ENCODE data around the gene CCNY. TPM values are rescaled to one million over a fixed set of nuclear protein-coding genes. Genes with fewer than 3 reads are reported as not detected.

Gene CCNY
- total RNA-seq, 4 donors from 2014 or later: 22.4 to 35.1 (median 29.9) TPM

DNA sequence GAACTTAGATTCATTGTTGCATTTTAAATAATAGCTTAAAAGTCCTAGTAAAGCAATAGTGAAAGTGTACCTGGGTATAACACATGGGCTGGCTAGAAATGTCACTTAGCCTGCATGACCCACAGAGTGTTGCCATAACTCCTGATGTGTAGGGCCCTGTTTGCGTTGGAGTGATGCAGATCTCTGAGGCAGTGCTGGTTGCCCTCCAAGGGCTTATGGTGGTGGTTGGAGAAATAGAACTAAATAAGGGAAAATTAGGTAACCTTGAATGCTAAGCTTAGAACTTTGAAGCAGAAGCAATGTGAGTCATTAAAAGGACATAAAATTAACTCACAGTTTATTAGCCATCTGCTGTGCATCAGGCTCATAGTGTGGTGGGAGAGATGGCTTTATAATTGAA, 105.7 kb downstream of the CCNY start:
- TF ChIP-seq, protein P1, sequence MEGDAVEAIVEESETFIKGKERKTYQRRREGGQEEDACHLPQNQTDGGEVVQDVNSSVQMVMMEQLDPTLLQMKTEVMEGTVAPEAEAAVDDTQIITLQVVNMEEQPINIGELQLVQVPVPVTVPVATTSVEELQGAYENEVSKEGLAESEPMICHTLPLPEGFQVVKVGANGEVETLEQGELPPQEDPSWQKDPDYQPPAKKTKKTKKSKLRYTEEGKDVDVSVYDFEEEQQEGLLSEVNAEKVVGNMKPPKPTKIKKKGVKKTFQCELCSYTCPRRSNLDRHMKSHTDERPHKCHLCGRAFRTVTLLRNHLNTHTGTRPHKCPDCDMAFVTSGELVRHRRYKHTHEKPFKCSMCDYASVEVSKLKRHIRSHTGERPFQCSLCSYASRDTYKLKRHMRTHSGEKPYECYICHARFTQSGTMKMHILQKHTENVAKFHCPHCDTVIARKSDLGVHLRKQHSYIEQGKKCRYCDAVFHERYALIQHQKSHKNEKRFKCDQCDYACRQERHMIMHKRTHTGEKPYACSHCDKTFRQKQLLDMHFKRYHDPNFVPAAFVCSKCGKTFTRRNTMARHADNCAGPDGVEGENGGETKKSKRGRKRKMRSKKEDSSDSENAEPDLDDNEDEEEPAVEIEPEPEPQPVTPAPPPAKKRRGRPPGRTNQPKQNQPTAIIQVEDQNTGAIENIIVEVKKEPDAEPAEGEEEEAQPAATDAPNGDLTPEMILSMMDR (IDR thresholded peaks at IDR 0.05): no peak
- TF ChIP-seq EP300 (IDR thresholded peaks at IDR 0.05): no peak
- TF ChIP-seq POLR2AphosphoS5 (IDR thresholded peaks at IDR 0.05): no peak
- TF ChIP-seq POLR2A (IDR thresholded peaks at IDR 0.05): no peak
- WGBS: 94% methylated on average over 1 of the region's 1 CpG
- H3K27ac ChIP-seq: no peak overlapping the region
- no peak overlapping the region for H3K4me3 ChIP-seq
- H3K9me3 ChIP-seq: peaks cover 26% of the 10 kb centered on the region
- peaks cover 15% of the 10 kb centered on the region for H3K4me1 ChIP-seq
- no peaks in the 10 kb centered on the region for H3K27me3 ChIP-seq
- no peaks in the 10 kb centered on the region for H3K36me3 ChIP-seq
- no peak for DNase-seq (ENCODE audit: low spot score in 2 of 2)

DNA sequence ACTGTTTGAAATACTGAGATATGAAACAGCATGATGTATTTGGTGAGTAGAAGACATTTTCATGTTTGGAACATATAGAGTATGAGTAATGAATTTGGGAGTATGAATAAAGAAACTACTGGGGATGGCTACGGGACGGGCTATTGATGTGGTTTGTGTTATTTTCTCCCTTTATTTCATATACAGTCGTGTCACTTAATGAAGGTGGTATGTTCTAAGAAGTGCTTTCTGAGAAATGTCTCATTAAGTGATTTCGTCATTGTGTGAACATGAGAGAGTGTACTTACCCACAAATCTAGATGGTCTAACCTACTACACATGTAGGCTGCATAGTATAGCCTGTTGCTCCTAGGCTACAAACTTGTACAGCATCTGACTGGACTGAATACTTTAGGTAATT, 106.3 kb downstream of the CCNY start:
- no peak for DNase-seq (ENCODE audit: low spot score in 2 of 2)
- H3K27me3 ChIP-seq: no peaks in the 10 kb centered on the region
- H3K4me3 ChIP-seq: no peak overlapping the region
- peaks cover 20% of the 10 kb centered on the region for H3K4me1 ChIP-seq
- TF ChIP-seq EP300 (IDR thresholded peaks at IDR 0.05) (no peak), POLR2AphosphoS5 (IDR thresholded peaks at IDR 0.05) (no peak), POLR2A (IDR thresholded peaks at IDR 0.05) (no peak)
- TF ChIP-seq, protein P1 (IDR thresholded peaks at IDR 0.05): no peak
- no peaks in the 10 kb centered on the region for H3K36me3 ChIP-seq
- 89% methylated on average over 4 of the region's 4 CpGs for WGBS
- peaks cover 26% of the 10 kb centered on the region for H3K9me3 ChIP-seq
- H3K27ac ChIP-seq: no peak overlapping the region

DNA sequence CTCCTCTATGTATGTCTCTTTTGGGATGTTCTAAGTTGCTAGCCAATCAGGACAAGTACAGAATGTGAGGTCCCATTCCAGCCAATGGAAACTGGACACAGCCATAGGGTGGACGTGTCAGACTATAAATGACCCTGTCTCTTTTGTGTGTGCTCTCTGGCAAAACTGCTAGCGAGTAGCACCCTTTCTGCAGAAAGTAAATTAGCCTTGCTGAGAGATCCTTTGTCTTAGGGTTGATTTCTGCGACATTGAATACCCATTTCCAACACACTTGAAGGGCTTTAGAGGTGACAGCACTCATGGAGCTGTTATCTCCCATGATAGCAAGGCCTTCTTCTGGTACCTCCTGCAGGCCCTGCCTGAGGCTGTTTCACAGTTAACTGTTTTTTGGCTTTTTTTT, 107.5 kb downstream of the CCNY start:
- TF ChIP-seq POLR2A (IDR thresholded peaks at IDR 0.05): no peak
- TF ChIP-seq, protein P1 (IDR thresholded peaks at IDR 0.05): no peak
- no peak for TF ChIP-seq POLR2AphosphoS5 (IDR thresholded peaks at IDR 0.05)
- no peak for TF ChIP-seq EP300 (IDR thresholded peaks at IDR 0.05)
- Histone ChIP-seq H3K36me3 (no peaks in the 10 kb centered on the region), H3K27me3 (no peaks in the 10 kb centered on the region), H3K4me3 (no peak overlapping the region), H3K27ac (no peak overlapping the region), H3K4me1 (peaks cover 33% of the 10 kb centered on the region), H3K9me3 (peaks cover 26% of the 10 kb centered on the region)
- no peak for DNase-seq (ENCODE audit: low spot score in 2 of 2)
- WGBS: 91% methylated on average over 3 of the region's 3 CpGs

DNA sequence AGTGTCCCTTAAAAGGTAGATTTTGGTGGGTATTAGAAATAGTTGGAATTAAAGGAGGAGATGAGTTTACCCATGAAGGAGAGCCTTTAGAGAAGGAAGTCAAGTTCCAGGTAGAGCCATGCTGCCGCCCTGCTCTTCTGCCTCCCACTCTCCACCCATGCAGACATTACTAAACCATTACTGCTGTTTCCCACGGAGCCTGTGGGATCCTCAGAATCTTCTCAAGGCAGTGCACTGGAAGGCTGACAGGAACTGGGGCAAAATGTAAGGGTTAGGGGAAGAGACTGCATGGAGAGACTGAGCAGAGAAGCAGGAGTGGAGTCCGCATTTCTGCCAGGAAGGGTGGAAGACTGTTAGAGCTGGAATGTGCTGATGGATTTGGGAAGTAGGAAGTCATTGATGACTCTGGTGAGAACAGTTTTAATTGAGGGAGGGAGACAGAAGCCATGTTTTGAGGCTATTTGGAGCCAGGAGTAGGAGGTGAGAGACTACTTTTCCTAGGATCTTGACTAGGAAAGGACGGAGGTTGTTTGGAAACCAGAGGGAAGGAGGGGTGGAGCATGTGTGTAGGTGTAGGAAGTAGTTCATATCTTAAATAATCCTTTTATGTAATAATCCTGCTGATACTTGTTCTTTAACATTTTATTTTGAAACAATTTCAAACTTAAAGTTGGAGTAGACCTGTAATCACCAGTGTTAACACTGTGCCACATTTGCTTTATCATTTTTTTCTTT, 109.0 kb downstream of the CCNY start:
- no peak for DNase-seq (ENCODE audit: low spot score in 2 of 2)
- TF ChIP-seq POLR2A (IDR thresholded peaks at IDR 0.05): no peak
- TF ChIP-seq EP300 (IDR thresholded peaks at IDR 0.05): no peak
- TF ChIP-seq, protein P1 (IDR thresholded peaks at IDR 0.05): no peak
- no peak for TF ChIP-seq POLR2AphosphoS5 (IDR thresholded peaks at IDR 0.05)
- peaks cover 18% of the 10 kb centered on the region for H3K9me3 ChIP-seq
- H3K4me3 ChIP-seq: no peak overlapping the region
- H3K4me1 ChIP-seq: peaks cover 48% of the 10 kb centered on the region
- H3K27me3 ChIP-seq: no peaks in the 10 kb centered on the region
- no peaks in the 10 kb centered on the region for H3K36me3 ChIP-seq
- WGBS: 74% methylated on average over 4 of the region's 4 CpGs
- H3K27ac ChIP-seq: no peak overlapping the region

DNA sequence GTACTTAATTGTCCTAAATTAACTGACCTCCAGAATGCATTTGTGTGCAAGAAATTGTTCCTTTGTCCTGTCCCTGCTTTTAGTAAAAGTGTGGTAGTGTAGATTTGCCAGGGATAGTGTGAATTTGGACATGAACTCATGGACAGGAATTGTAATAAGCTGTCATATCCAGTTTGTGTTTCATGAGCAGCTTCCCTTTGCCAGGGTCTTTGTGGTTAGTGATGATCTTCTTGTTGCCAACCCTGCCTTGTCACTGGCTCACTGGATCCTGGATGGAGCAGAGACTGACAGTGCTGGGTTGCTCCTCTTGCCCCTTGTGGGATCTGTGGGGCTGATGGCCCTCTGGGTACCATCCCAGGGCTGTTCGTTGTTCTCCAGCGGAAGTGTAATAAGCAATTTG, 110.1 kb downstream of the CCNY start:
- no peak overlapping the region for H3K27ac ChIP-seq
- H3K9me3 ChIP-seq: peaks cover 18% of the 10 kb centered on the region
- H3K36me3 ChIP-seq: no peaks in the 10 kb centered on the region
- no peak for DNase-seq (ENCODE audit: low spot score in 2 of 2)
- no peaks in the 10 kb centered on the region for H3K27me3 ChIP-seq
- no peak overlapping the region for H3K4me3 ChIP-seq
- 71% methylated on average over 2 of the region's 2 CpGs for WGBS
- H3K4me1 ChIP-seq: peaks cover 56% of the 10 kb centered on the region
- no peak for TF ChIP-seq POLR2A (IDR thresholded peaks at IDR 0.05)
- no peak for TF ChIP-seq EP300 (IDR thresholded peaks at IDR 0.05)
- TF ChIP-seq, protein P1 (IDR thresholded peaks at IDR 0.05): no peak
- no peak for TF ChIP-seq POLR2AphosphoS5 (IDR thresholded peaks at IDR 0.05)

All from suprapubic skin (tissue), 4 donors.